Heart right ventricle (tissue), 16 donors: ENCODE data around the gene LRCH1. TPM values are rescaled to one million over a fixed set of nuclear protein-coding genes. Genes with fewer than 3 reads are reported as not detected.

Experiments used
- ATAC-seq, 8 donors: fragments of 200-7000 bp; cut with Tn5 transposase; one replicate each; pipeline ENCODE4 v1.9.1; 2020; ENCODE audit warnings: mild to moderate bottlenecking in 8 of 8, moderate library complexity in 8 of 8, moderate number of reproducible peaks in 1 of 8
- DNase-seq, 2 donors: peaks; one replicate each; pipeline ENCODE4 v3.0.0-alpha.2; 2020
- H3K27ac ChIP-seq, 10 donors: fragments of 200-600 bp; sonication (generic) in 2 of 10; one replicate each; pipeline versions ENCODE4 v1.5.0 to v1.8.0; 2020 to 2022; ENCODE audit warnings: mild to moderate bottlenecking in 3 of 10
- H3K27me3 ChIP-seq, 7 donors: fragments of 200-600 bp; one replicate each; pipeline ENCODE4 v1.8.0; 2021 to 2022; ENCODE audit warnings: mild to moderate bottlenecking in 2 of 7
- H3K36me3 ChIP-seq, 9 donors: fragments of 200-600 bp; sonication (generic) in 1 of 9; one replicate each; pipeline versions ENCODE4 v1.5.0 to v1.8.0; 2020 to 2022; ENCODE audit warnings: mild to moderate bottlenecking in 2 of 9
- H3K4me1 ChIP-seq, 9 donors: fragments of 200-600 bp; sonication (generic) in 1 of 9; one replicate each; pipeline versions ENCODE4 v1.5.0 to v1.8.0; 2020 to 2022; ENCODE audit warnings: mild to moderate bottlenecking in 4 of 9
- H3K4me3 ChIP-seq, 10 donors: fragments of 200-600 bp; sonication (generic) in 2 of 10; one replicate each; pipeline versions ENCODE4 v1.5.0 to v1.8.0; 2020 to 2022; ENCODE audit warnings: mild to moderate bottlenecking in 7 of 10, moderate library complexity in 2 of 10
- H3K9me3 ChIP-seq, 11 donors: fragments of 200-600 bp in 10 of 11; sonication (generic) in 2 of 11; one replicate each; pipeline versions ENCODE4 v1.5.0 to v1.8.0; 2013 to 2022; ENCODE audit warnings: mild to moderate bottlenecking in 2 of 11, control low read depth in 1 of 11, moderate library complexity in 1 of 11
- WGBS, 2 donors: extraction: QIAGEN DNeasy Blood & Tissue Kit; methylation state at CpG; one replicate each; pipeline ENCODE4 v1.1.7; 2013; ENCODE audit warnings: inconsistent platforms in 1 of 2; 5-methylcytosine and 5-hydroxymethylcytosine counted together
- intact Hi-C, 10 donors: fragments of 100-400 bp; cut with DNase I; formaldehyde crosslinking; loops; one replicate each; pipeline versions ENCODE4 v1.11.1 to v1.14.2; 2022
- polyA plus RNA-seq, 2 donors: library from polyadenylated mRNA; stranded (reverse); fragments of 200-250 nt; gene quantifications; one replicate each; pipeline ENCODE4 v1.2.3, GENCODE V29; 2013
- total RNA-seq, 10 donors: library from RNA; stranded (reverse); fragmentation: NEBNext Ultra II Directional in 3 of 10; extraction: Animal tissue kit (Norgen Biotek cat#: 25700) in 3 of 10; gene quantifications; one replicate each; pipeline versions ENCODE4 v1.2.1 to v1.2.4, GENCODE V29; 2021 to 2023
- TF ChIP-seq, protein P1 (sequence below), 9 donors: fragments of 200-600 bp; sonication (generic) in 2 of 9; IDR thresholded peaks; one replicate each; pipeline versions ENCODE4 v1.5.0 to v1.8.0; 2021 to 2022; ENCODE audit warnings: antibody characterized with exemption in 9 of 9, mild to moderate bottlenecking in 5 of 9, moderate library complexity in 1 of 9
- donor health status: Arrhythmogenic right ventricular cardiomyopathy.
- donor health status: ischemic (EF 13 %, LVEDD 7.1; RV severe dilation, severe dysfunction).
- donor health status: healthy with polysubstance abuse.
- donor health status: DM: no; HTN: yes; CAD: no.
- donor health status: DM: no; HTN: no; CAD: no.
- donor health status: ischemic (EF 25% LVEDD 6.9; RV normal size, moderate dysfunction).
- donor health status: ischemic (EF 25% LVEDD 5.7; RV mildly dilated, moderate dysfunction).
- donor health status: healthy.
- donor health status: DM: yes; HTN: yes; CAD: no.
- donor health status: Ischemic cardiomyopathy.
- donor health status: ischemic (EF 35%, LVEDD 5.7; RV mildly dilated, moderate dysfunction).
- donor health status: nonischemic (EF 11% LVEDD 7.7; RV severe dilation, severe dysfunction).
- donor health status: DM: yes; HTN: yes; CAD: no.
- donor health status: PGD.
- donor health status: ischemic (EF 29% LVEDD 5.4; RV normal size, mild dysfunction).
- donor health status: nonischemic (EF 23%, LVEDD 6.1; RV moderate dilation, normal function).

The LRCH1 gene
- total and polyA plus RNA-seq, 12 donors: 4.1 to 20.3 (median 13.1) TPM

GRCh38 chr13:46526100-46526735 is 26.8 kb upstream of the LRCH1 start:
- 80 to 84% methylated on average over 7 of the region's 7 CpGs for WGBS, 2 donors
- ATAC-seq: no peak
- peaks cover 0 to 40% (median 28%) of the 10 kb centered on the region in 9 donors for H3K4me1 ChIP-seq

DNA sequence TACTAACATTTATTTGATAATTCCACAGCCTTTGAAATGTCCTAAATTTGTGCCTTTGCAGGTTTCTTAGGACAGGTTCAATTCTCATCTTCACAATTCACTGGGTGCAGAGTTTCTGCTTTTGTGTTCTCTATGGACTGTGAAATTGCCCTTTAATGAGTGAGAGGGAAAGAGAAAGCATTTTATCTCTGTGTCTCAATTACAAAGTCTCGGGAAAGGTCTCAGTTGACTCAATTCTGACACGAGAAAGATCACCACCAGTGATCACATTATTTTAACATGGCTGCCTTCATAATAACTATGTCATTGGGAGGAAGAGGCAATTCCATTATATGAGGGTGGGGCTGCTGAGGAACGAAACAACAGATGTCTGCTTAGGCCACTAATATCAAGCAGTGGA is 26.2 kb upstream of the LRCH1 start:
- ATAC-seq: no peak

More at GRCh38 chr13:46526100-46526735, 26.8 kb upstream of the LRCH1 start:
- TF ChIP-seq, protein P1, sequence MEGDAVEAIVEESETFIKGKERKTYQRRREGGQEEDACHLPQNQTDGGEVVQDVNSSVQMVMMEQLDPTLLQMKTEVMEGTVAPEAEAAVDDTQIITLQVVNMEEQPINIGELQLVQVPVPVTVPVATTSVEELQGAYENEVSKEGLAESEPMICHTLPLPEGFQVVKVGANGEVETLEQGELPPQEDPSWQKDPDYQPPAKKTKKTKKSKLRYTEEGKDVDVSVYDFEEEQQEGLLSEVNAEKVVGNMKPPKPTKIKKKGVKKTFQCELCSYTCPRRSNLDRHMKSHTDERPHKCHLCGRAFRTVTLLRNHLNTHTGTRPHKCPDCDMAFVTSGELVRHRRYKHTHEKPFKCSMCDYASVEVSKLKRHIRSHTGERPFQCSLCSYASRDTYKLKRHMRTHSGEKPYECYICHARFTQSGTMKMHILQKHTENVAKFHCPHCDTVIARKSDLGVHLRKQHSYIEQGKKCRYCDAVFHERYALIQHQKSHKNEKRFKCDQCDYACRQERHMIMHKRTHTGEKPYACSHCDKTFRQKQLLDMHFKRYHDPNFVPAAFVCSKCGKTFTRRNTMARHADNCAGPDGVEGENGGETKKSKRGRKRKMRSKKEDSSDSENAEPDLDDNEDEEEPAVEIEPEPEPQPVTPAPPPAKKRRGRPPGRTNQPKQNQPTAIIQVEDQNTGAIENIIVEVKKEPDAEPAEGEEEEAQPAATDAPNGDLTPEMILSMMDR (IDR thresholded peaks at IDR 0.05): no peak
- DNase-seq: no peak
- Histone ChIP-seq H3K9me3 (peaks cover 0 to 5% (median 4%) of the 10 kb centered on the region in 11 donors), H3K27me3 (peaks cover 0 to 3% (median 0%) of the 10 kb centered on the region in 7 donors), H3K36me3 (no peaks in the 10 kb centered on the region), H3K4me3 (no peak overlapping the region), H3K27ac (peak overlapping the region in 1 of 10 donors; percentile 8)
- intact Hi-C loops: no loop called here

GRCh38 chr13:46527237-46527636 is 25.7 kb upstream of the LRCH1 start:
- TF ChIP-seq, protein P1 (IDR thresholded peaks at IDR 0.05): no peak
- peaks cover 0 to 3% (median 0%) of the 10 kb centered on the region in 7 donors for H3K27me3 ChIP-seq
- H3K9me3 ChIP-seq: no peaks in the 10 kb centered on the region
- H3K4me1 ChIP-seq: peaks cover 0 to 41% (median 26%) of the 10 kb centered on the region in 9 donors
- no peak overlapping the region for H3K4me3 ChIP-seq
- DNase-seq (no peak), ATAC-seq (no peak)
- WGBS, 2 donors: 54 to 91% methylated on average over 2 of the region's 2 CpGs
- peak overlapping the region in 1 of 10 donors; percentile 8 for H3K27ac ChIP-seq
- intact Hi-C loops: no loop called here
- no peaks in the 10 kb centered on the region for H3K36me3 ChIP-seq

More for the DNA sequence above, 26.2 kb upstream of the LRCH1 start:
- TF ChIP-seq, protein P1 (IDR thresholded peaks at IDR 0.05): no peak
- no peaks in the 10 kb centered on the region for H3K36me3 ChIP-seq
- peaks cover 0 to under 1% (median 0%) of the 10 kb centered on the region in 11 donors for H3K9me3 ChIP-seq
- peaks cover 0 to 43% (median 31%) of the 10 kb centered on the region in 9 donors for H3K4me1 ChIP-seq
- no peak for DNase-seq
- peak overlapping the region in 1 of 10 donors; percentile 8 for H3K27ac ChIP-seq
- WGBS, 2 donors: 54 to 64% methylated on average over 3 of the region's 3 CpGs
- intact Hi-C loops: no loop called here
- H3K27me3 ChIP-seq: peaks cover 0 to 3% (median 0%) of the 10 kb centered on the region in 7 donors
- no peak overlapping the region for H3K4me3 ChIP-seq

DNA sequence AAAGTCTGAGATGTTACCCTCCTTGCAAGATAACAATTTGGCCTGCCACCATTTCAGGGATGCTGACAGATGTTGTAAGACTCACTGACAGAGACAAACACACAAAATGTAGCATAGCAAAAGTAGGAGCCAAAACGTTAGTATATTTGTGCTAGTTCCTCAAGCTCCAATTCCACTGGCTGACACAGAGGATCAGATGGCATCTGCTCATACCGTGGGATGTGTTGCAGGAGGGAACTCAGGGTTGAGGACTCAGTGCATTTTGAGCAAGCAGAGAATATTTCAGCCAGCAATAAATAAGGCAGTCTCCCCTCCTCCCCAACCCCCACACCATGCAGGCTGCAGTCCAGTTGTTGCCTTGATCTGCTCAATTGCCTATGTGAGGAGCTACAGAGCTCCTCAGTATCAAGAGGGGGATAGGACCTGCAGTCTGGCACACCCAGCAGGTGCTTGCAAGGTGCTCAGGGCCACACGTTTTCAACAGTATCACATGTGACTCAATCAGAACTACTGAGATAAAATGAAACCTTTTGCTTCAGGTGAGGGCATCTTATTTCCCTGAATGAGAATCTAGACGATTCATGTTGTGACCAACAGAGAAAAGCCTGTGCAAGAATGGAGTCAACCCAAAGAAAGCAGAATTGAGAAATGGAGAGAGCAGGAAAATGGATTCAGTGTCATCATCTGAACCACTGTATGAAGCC is 23.6 kb upstream of the LRCH1 start:
- peak overlapping the region in 6 of 10 donors; percentile 11 to 65 (median 42) for H3K27ac ChIP-seq
- H3K36me3 ChIP-seq: no peaks in the 10 kb centered on the region
- WGBS, 2 donors: 58 to 80% methylated on average over 4 of the region's 4 CpGs
- no peaks in the 10 kb centered on the region for H3K9me3 ChIP-seq
- ATAC-seq: no peak
- H3K27me3 ChIP-seq: peaks cover 0 to 3% (median 0%) of the 10 kb centered on the region in 7 donors
- no peak overlapping the region for H3K4me3 ChIP-seq
- intact Hi-C loops: no loop called here
- DNase-seq: no peak
- TF ChIP-seq, protein P1 (IDR thresholded peaks at IDR 0.05): no peak
- H3K4me1 ChIP-seq: peaks cover 0 to 20% (median 12%) of the 10 kb centered on the region in 9 donors
